ENCODE data around the gene KCTD5.

Gene KCTD5

DNA sequence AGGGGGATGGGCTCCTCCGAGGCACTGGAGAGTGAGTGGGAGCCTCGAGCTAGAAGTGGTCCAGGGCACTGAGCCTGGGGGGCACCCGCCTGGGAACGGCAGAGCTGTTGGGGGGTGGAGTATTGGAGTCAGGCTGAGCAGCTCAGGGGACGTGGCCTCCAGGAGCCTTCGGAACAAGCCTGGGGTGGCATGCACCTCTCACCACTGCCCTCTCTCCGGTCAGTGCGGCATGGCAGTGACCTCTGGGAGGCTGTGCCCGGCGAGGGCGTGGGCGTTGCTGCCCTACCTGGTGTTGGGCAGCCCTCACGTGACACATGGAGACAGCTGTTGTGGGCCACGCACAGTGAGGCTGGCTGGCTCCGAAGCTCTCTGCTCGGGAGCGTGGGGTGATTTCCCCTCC lies 23.8 kb downstream of the KCTD5 start:
- Histone ChIP-seq H3K27ac (no peak overlapping the region), H3K36me3 (replicated peaks) (peaks cover 49% of the 10 kb centered on the region), H3K4me3 (ENCODE audit: low read depth, low read length) (no peak overlapping the region), H3K27me3 (replicated peaks) (no peaks in the 10 kb centered on the region)
- in situ Hi-C loops (cut with HindIII; ENCODE audit: low pct_ligation_motif_present, low sequenced_read_pairs), result no loop called here
- no peak for DNase-seq
- TF ChIP-seq, protein P1, sequence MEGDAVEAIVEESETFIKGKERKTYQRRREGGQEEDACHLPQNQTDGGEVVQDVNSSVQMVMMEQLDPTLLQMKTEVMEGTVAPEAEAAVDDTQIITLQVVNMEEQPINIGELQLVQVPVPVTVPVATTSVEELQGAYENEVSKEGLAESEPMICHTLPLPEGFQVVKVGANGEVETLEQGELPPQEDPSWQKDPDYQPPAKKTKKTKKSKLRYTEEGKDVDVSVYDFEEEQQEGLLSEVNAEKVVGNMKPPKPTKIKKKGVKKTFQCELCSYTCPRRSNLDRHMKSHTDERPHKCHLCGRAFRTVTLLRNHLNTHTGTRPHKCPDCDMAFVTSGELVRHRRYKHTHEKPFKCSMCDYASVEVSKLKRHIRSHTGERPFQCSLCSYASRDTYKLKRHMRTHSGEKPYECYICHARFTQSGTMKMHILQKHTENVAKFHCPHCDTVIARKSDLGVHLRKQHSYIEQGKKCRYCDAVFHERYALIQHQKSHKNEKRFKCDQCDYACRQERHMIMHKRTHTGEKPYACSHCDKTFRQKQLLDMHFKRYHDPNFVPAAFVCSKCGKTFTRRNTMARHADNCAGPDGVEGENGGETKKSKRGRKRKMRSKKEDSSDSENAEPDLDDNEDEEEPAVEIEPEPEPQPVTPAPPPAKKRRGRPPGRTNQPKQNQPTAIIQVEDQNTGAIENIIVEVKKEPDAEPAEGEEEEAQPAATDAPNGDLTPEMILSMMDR (IDR thresholded peaks at IDR 0.05; ENCODE audit: low read depth, low read length, missing control alignments), result no peak

DNA sequence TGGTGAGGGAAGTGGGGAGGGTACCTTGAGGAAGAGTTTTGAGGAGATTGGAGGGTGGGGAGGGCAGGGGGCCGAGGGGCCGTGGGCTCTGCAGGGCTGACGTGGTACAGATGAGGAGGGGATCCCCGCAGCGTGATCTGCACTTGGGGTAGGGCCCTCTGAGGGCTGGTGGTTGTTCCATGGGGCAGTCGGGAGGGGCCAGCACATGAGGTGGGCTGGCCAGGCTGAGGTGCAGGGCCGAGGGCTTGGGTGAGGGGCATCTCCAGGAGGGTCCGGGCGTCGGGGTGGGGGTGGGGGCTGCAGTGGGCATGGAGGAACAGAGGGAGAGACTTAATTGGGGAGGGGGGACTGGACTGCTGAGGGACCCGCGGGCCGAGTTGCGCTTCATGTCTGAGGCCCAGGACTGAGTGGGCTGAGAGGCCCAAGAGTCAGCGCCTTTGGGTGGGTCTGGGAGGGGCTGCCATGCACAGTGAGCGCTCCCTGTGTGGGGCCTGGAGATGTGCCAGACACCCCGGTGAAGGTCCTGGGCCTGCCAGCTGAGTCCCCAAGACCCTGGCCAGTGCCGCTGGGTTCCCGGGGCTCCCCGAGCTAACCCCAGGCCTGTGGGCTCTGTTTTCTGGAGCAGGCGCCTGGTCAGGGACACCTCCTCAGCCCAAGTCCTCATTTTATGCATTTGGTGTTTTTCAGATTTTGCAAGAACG lies 24.4 kb downstream of the KCTD5 start:
- Histone ChIP-seq H3K27ac (no peak overlapping the region), H3K27me3 (replicated peaks) (no peaks in the 10 kb centered on the region), H3K36me3 (replicated peaks) (peaks cover 43% of the 10 kb centered on the region), H3K4me3 (ENCODE audit: low read depth, low read length) (no peak overlapping the region)
- in situ Hi-C loops (cut with HindIII; ENCODE audit: low pct_ligation_motif_present, low sequenced_read_pairs), result no loop called here
- DNase-seq, result no peak
- TF ChIP-seq, protein P1 (IDR thresholded peaks at IDR 0.05; ENCODE audit: low read depth, low read length, missing control alignments), result no peak

- TF ChIP-seq, protein P1 (IDR thresholded peaks at IDR 0.05; ENCODE audit: low read depth, low read length, missing control alignments), result no peak
- peaks cover 36% of the 10 kb centered on the region for H3K36me3 ChIP-seq (replicated peaks)
- in situ Hi-C loops (cut with HindIII; ENCODE audit: low pct_ligation_motif_present, low sequenced_read_pairs), result no loop called here
- no peak for DNase-seq
- H3K27ac ChIP-seq, result no peak overlapping the region
- H3K4me3 ChIP-seq (ENCODE audit: low read depth, low read length), result no peak overlapping the region
- no peaks in the 10 kb centered on the region for H3K27me3 ChIP-seq (replicated peaks)
Observed at GRCh38 chr16:2707368-2708289, 25.3 kb downstream of the KCTD5 start.

- Histone ChIP-seq H3K27me3 (replicated peaks) (no peaks in the 10 kb centered on the region), H3K4me3 (ENCODE audit: low read depth, low read length) (no peak overlapping the region), H3K36me3 (replicated peaks) (peaks cover 30% of the 10 kb centered on the region), H3K27ac (no peak overlapping the region)
- DNase-seq, result no peak
- in situ Hi-C loops (cut with HindIII; ENCODE audit: low pct_ligation_motif_present, low sequenced_read_pairs), result no loop called here
- TF ChIP-seq, protein P1 (IDR thresholded peaks at IDR 0.05; ENCODE audit: low read depth, low read length, missing control alignments), result no peak
Observed at GRCh38 chr16:2708290-2708639, 25.9 kb downstream of the KCTD5 start.

- Histone ChIP-seq H3K27me3 (replicated peaks) (no peaks in the 10 kb centered on the region), H3K27ac (no peak overlapping the region), H3K36me3 (replicated peaks) (peaks cover 26% of the 10 kb centered on the region), H3K4me3 (ENCODE audit: low read depth, low read length) (no peak overlapping the region)
- no peak for DNase-seq
- TF ChIP-seq, protein P1 (IDR thresholded peaks at IDR 0.05; ENCODE audit: low read depth, low read length, missing control alignments), result no peak
- in situ Hi-C loops (cut with HindIII; ENCODE audit: low pct_ligation_motif_present, low sequenced_read_pairs), result no loop called here
Observed at GRCh38 chr16:2708955-2709587, 26.7 kb downstream of the KCTD5 start.
